AG04449 (cell line): ENCODE results near the gene COBLL1.

Source experiments
- CTCF ChIA-PET: fragments of 350-600 bp; formaldehyde crosslinking; extraction: SDS; loops from one replicate; lab custom pipeline; 2021; ENCODE audit warnings: antibody characterized with exemption; lab: Yijun Ruan, JAX
- POLR2A ChIA-PET: fragments of 400-600, 350-600 bp; formaldehyde crosslinking; extraction: SDS; loops from one replicate; lab custom pipeline; 2020; ENCODE audit warnings: antibody characterized with exemption, inconsistent platforms; lab: Yijun Ruan, JAX
- DNase-seq: peaks from one replicate; pipeline ENCODE4 v3.0.0-alpha.2; 2010; ENCODE audit warnings: low read depth, low spot score
- H3K4me3 ChIP-seq: 2 replicates; pipeline ENCODE4 v1.5.1; 2011; ENCODE audit warnings: low read depth, mild to moderate bottlenecking, control low read depth, low read length
- TF ChIP-seq, protein P1 (sequence below): IDR thresholded peaks from one replicate; pipeline ENCODE4 v1.5.1; 2011; ENCODE audit warnings: mild to moderate bottlenecking, moderate library complexity, low read length, control low read depth, inconsistent platforms; ENCODE audit not compliant: insufficient read depth; ENCODE audit errors: missing control alignments

The COBLL1 gene

DNA sequence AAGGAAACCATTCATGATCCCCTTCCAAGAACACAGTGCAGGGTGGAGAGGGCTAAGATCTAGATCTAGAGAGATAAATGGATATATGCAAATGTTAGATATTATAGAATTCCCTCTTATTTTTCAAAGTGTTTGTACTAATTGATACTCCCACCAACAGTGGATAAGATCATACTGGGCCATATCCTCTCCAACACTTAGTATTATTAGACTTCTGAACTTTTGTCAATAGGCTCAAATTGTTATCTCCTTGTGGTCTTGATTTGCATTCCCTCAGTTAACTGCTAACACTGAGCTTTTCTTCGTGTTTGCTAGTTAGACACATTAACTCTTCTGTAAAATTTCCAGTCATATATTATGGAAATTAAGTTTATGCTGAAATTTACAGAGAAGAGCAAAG, 163.9 kb downstream of the COBLL1 start:
- no peak overlapping the region for H3K4me3 ChIP-seq
- TF ChIP-seq, protein P1, sequence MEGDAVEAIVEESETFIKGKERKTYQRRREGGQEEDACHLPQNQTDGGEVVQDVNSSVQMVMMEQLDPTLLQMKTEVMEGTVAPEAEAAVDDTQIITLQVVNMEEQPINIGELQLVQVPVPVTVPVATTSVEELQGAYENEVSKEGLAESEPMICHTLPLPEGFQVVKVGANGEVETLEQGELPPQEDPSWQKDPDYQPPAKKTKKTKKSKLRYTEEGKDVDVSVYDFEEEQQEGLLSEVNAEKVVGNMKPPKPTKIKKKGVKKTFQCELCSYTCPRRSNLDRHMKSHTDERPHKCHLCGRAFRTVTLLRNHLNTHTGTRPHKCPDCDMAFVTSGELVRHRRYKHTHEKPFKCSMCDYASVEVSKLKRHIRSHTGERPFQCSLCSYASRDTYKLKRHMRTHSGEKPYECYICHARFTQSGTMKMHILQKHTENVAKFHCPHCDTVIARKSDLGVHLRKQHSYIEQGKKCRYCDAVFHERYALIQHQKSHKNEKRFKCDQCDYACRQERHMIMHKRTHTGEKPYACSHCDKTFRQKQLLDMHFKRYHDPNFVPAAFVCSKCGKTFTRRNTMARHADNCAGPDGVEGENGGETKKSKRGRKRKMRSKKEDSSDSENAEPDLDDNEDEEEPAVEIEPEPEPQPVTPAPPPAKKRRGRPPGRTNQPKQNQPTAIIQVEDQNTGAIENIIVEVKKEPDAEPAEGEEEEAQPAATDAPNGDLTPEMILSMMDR: no peak
- ChIA-PET POLR2A (no interaction called here), CTCF (no interaction called here)
- DNase-seq: no peak

DNA sequence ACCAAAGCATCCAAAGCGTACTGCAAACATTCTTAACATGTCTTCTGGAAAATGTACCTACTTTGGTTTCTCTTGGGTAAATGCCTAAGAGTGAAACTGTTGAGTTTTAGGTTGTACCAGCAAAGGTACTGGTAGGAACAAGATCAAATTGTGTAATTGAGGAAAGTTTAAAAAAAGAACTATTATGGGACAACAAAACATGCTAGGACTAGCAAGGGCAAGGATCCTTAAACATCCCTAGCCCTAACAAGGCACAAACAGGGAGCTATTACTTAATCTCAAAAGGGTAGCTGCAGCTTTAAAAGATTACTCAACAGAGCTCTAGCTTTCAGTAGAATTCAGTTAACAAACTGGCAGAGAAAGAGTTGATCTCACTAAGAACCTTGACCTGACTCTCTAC, 164.4 kb downstream of the COBLL1 start:
- DNase-seq: no peak
- ChIA-PET CTCF (no interaction called here), POLR2A (no interaction called here)
- H3K4me3 ChIP-seq: no peak overlapping the region
- TF ChIP-seq, protein P1: no peak

DNA sequence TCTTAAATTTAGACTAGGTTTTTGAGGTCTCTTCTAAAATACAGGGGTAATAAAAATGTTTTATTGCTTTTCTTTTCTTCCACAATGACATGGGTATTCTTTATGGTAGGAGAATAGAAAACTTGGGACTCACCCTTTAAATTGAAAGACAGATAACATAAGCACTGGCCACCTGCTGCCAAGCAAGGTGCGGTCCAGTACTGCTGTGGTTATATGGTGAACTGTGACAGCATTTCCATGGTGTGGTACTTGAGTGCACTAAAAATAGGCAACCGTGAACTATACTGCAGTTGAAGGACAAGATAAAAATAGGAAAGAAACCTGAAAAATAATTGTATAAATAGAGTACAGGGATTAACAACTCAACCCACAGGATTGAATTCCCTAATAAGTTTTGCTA, 165.9 kb downstream of the COBLL1 start:
- POLR2A ChIA-PET: no interaction called here
- H3K4me3 ChIP-seq: no peak overlapping the region
- CTCF ChIA-PET: interaction anchor here (1.3 kb wide), 1 partner anchor 12 kb away, joined by 3 read pairs; no protein-coding TSS in a partner anchor
- TF ChIP-seq, protein P1: no peak
- no peak for DNase-seq

DNA sequence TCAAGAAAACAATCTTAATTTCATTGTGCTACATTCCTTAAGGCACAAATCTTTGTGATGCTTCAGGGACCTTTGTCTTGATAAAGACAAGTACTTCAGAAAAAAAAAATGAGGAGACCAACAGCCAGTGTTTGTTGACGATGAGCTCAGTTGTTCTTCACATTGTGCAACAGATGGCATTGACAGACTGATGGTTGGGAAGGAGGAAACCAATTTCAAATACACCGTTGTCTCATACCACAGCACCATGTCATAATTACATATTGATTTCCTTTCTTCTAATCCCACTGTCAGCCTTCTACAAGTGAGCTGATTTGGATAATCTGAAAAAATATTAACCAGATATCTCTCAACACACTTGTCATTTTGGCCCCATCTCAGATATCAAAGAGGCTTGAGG, 166.6 kb downstream of the COBLL1 start:
- CTCF ChIA-PET: interaction anchor here (1.2 to 1.3 kb wide), 2 partner anchors 13 to 115 kb away, joined by 3 to 5 read pairs; no protein-coding TSS in a partner anchor

DNA sequence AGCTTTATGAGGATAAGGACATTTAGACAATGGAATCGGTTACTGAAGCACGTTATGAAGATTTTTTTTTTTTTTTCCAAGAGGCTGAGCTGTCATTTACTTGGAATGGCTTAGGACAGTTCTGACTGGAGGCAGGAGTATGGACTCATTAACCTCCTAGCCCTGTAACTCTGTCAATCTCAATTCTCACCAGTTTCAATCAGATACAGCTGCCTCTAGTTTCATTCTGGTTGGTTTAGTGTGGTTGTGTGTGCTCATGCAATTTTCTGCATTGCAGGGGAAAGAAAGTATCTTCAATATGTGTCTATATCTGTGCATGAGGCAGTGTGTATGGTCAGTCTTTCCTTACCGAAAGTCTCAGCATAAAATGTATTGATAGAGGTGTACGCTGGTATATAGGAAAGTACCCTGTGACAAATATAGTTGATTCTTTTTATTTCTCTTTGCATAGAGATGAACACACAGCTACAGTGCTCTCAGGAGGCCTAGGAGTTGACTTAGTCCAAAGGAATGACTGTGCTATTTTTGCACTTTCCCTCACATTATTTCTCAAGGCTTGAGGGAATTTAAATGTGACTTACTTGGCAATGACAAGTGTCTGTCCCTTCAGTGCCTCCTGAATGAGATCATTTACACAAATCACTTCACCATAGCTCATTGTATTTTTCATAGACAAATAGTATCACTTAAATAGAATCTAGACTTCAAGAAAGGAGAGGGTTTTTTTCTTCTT, 169.8 kb downstream of the COBLL1 start:
- ChIA-PET POLR2A (interaction anchor here (0.7 kb wide), 1 partner anchor 15 kb away, joined by 3 read pairs; no protein-coding TSS in a partner anchor), CTCF (interaction anchor here (0.9 kb wide), 1 partner anchor 18 kb away, joined by 4 read pairs; no protein-coding TSS in a partner anchor)
- DNase-seq: peak; percentile 24
- TF ChIP-seq, protein P1: no peak
- no peak overlapping the region for H3K4me3 ChIP-seq

More for the DNA sequence above, 166.6 kb downstream of the COBLL1 start:
- DNase-seq: no peak
- POLR2A ChIA-PET: no interaction called here
- H3K4me3 ChIP-seq: no peak overlapping the region
- TF ChIP-seq, protein P1: no peak

DNA sequence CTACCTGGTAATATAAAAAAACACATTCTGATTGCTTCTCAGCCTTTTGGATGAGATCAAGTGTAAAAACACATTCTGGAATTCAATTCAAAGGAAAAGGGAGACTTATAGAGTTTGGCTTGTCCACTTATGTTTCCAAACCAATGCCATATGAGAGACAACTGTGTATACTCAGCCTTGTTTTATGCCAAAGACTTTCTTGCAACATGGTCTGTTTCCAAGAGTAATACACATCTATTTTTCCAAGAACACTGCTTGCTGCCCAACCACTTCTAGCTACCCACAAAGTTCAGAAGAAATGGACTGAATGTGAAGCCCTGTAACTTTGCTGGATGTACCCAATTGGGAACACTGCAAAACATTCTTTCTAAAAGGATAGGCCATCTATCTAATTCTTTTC, 172.3 kb downstream of the COBLL1 start:
- TF ChIP-seq, protein P1: no peak
- DNase-seq: no peak
- ChIA-PET POLR2A (no interaction called here), CTCF (no interaction called here)
- no peak overlapping the region for H3K4me3 ChIP-seq
